Astrocyte (in vitro differentiated cells and primary cell): ENCODE data around the gene VSIG2. TPM values are rescaled to one million over a fixed set of nuclear protein-coding genes. Genes with fewer than 3 reads are reported as not detected.

Source experiments
- DNase-seq: peaks from one replicate; pipeline ENCODE4 v3.0.0-alpha.2; 2010; ENCODE audit warnings: low read depth
- FAIRE-seq: peaks from 2 replicates; lab custom pipeline; 2011; peaks lifted over from hg19 to GRCh38; lab: Jason Lieb, UNC
- H2AFZ ChIP-seq: 2 replicates; pipeline ENCODE4 v1.6.0; 2012; ENCODE audit warnings: low read depth, low read length, inconsistent platforms
- H3K27ac ChIP-seq: 2 replicates; pipeline ENCODE4 v1.5.1; 2011; ENCODE audit warnings: low read depth, low read length, inconsistent platforms
- H3K27me3 ChIP-seq: 2 replicates; pipeline ENCODE4 v1.6.0; 2011; ENCODE audit warnings: low read length, inconsistent platforms; ENCODE audit not compliant: insufficient read depth
- H3K36me3 ChIP-seq: 2 replicates; pipeline ENCODE4 v1.5.1; 2011; ENCODE audit warnings: low read length, inconsistent platforms; ENCODE audit not compliant: insufficient read depth
- H3K4me1 ChIP-seq: 2 replicates; pipeline ENCODE4 v1.5.1; 2011; ENCODE audit warnings: low read length, inconsistent platforms; ENCODE audit not compliant: insufficient read depth
- H3K4me2 ChIP-seq: 2 replicates; pipeline ENCODE4 v1.6.0; 2012; ENCODE audit warnings: low read length, inconsistent platforms
- H3K4me3 ChIP-seq: 2 replicates; pipeline ENCODE4 v1.5.1; 2011; ENCODE audit warnings: low read depth, mild to moderate bottlenecking, low read length, inconsistent platforms; ENCODE audit not compliant: insufficient read depth
- H3K79me2 ChIP-seq: 2 replicates; pipeline ENCODE4 v1.6.0; 2012; ENCODE audit warnings: mild to moderate bottlenecking, low read length, inconsistent platforms; ENCODE audit not compliant: insufficient read depth
- H3K9ac ChIP-seq: 2 replicates; pipeline ENCODE4 v1.6.0; 2012; ENCODE audit warnings: mild to moderate bottlenecking, low read length, inconsistent platforms
- H3K9me3 ChIP-seq: 2 replicates; pipeline ENCODE4 v1.5.1; 2012; ENCODE audit warnings: low read depth, mild to moderate bottlenecking, low read length, inconsistent platforms; ENCODE audit not compliant: insufficient read depth
- H4K20me1 ChIP-seq: 2 replicates; pipeline ENCODE4 v1.6.0; 2012; ENCODE audit warnings: low read length, inconsistent platforms; ENCODE audit not compliant: insufficient read depth
- H3K27ac Mint-ChIP-seq: one replicate; pipeline ENCODE4 v1.8.0; 2021; ENCODE audit warnings: mild to moderate bottlenecking, mixed read lengths; ENCODE audit not compliant: unreplicated experiment
- H3K27me3 Mint-ChIP-seq: one replicate; pipeline ENCODE4 v1.8.0; 2021; ENCODE audit warnings: low read depth, mixed read lengths; ENCODE audit not compliant: unreplicated experiment
- H3K36me3 Mint-ChIP-seq: one replicate; pipeline ENCODE4 v1.8.0; 2021; ENCODE audit warnings: low read depth, mixed read lengths; ENCODE audit not compliant: unreplicated experiment
- H3K4me1 Mint-ChIP-seq: one replicate; pipeline ENCODE4 v1.8.0; 2021; ENCODE audit warnings: low read depth, mixed read lengths; ENCODE audit not compliant: unreplicated experiment
- H3K4me3 Mint-ChIP-seq: one replicate; pipeline ENCODE4 v1.8.0; 2021; ENCODE audit warnings: mild to moderate bottlenecking, moderate library complexity, mixed read lengths; ENCODE audit not compliant: unreplicated experiment
- H3K9me3 Mint-ChIP-seq: one replicate; pipeline ENCODE4 v1.8.0; 2021; ENCODE audit warnings: mild to moderate bottlenecking, mixed read lengths; ENCODE audit not compliant: unreplicated experiment
- CTCF ChIP-seq: IDR thresholded peaks from 2 replicates; pipeline ENCODE4 v1.5.1; 2011; ENCODE audit warnings: low read depth, mild to moderate bottlenecking, inconsistent platforms, low read length, moderate library complexity; ENCODE audit not compliant: insufficient read depth
- EZH2 ChIP-seq: IDR thresholded peaks from 2 replicates; pipeline ENCODE4 v1.6.1; 2012; ENCODE audit warnings: mild to moderate bottlenecking, low read length, inconsistent platforms; ENCODE audit not compliant: insufficient read depth
- total RNA-seq: library from RNA; stranded (reverse); gene quantifications from 2 replicates; pipeline ENCODE4 v1.2.1, GENCODE V29; 2021

Gene VSIG2
- total RNA-seq, 1 donor from 2014 or later = 0.18 TPM

DNA sequence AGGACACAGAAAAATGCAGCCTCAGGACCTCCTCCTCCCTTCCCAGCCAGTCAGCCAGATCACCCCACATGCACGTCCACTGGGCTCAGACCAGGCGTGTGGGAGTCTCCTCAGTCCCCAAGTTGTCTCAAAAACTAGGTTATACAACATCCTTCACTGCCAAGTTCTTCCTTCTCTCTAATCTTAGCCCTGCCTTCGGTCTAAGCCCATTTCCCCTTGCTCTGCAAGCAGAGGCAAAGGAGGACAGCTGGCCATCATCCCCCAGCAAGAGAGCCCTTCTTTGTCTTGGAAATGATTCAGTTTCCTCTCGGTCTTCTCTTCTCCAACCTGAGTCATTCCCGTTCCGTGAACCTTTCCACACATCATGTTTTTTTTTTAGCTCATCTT is 26.3 kb downstream of the VSIG2 start:
- FAIRE-seq = no peak
- H3K36me3 Mint-ChIP-seq = no peaks in the 10 kb centered on the region
- no peaks in the 10 kb centered on the region for H3K9me3 ChIP-seq
- H3K27ac Mint-ChIP-seq = peak overlapping the region; percentile 81
- DNase-seq = peak; percentile 35
- peaks cover 34% of the 10 kb centered on the region for H3K4me1 Mint-ChIP-seq
- H3K27ac ChIP-seq = no peak overlapping the region
- no peak overlapping the region for H3K4me3 Mint-ChIP-seq
- no peaks in the 10 kb centered on the region for H3K36me3 ChIP-seq
- H4K20me1 ChIP-seq = no peaks in the 10 kb centered on the region
- H3K9me3 Mint-ChIP-seq = peaks cover 2% of the 10 kb centered on the region
- no peak overlapping the region for H3K4me3 ChIP-seq
- TF ChIP-seq CTCF = no peak
- no peak for TF ChIP-seq EZH2
- H3K4me2 ChIP-seq = peak overlapping the region; percentile 75
- H2AFZ ChIP-seq = peak overlapping the region; percentile 75
- H3K9ac ChIP-seq = peak overlapping the region; percentile 17
- H3K27me3 Mint-ChIP-seq = peaks cover 29% of the 10 kb centered on the region
- H3K4me1 ChIP-seq = peaks cover 13% of the 10 kb centered on the region
- H3K27me3 ChIP-seq = peaks cover 14% of the 10 kb centered on the region
- H3K79me2 ChIP-seq = no peaks in the 10 kb centered on the region

GRCh38 chr11:124724979-124725718 is 26.9 kb downstream of the VSIG2 start:
- no peak overlapping the region for H3K27ac ChIP-seq
- H3K4me1 ChIP-seq = peaks cover 13% of the 10 kb centered on the region
- H3K4me3 Mint-ChIP-seq = peak overlapping the region; percentile 5
- peaks cover 2% of the 10 kb centered on the region for H3K9me3 Mint-ChIP-seq
- H4K20me1 ChIP-seq = no peaks in the 10 kb centered on the region
- H3K27me3 ChIP-seq = peaks cover 17% of the 10 kb centered on the region
- no peak overlapping the region for H3K4me3 ChIP-seq
- no peaks in the 10 kb centered on the region for H3K9me3 ChIP-seq
- H2AFZ ChIP-seq = peak overlapping the region; percentile 75
- peak overlapping the region; percentile 17 for H3K9ac ChIP-seq
- no peaks in the 10 kb centered on the region for H3K36me3 ChIP-seq
- H3K27ac Mint-ChIP-seq = peak overlapping the region; percentile 81
- no peaks in the 10 kb centered on the region for H3K79me2 ChIP-seq
- no peak for TF ChIP-seq CTCF
- no peak for TF ChIP-seq EZH2
- peaks cover 35% of the 10 kb centered on the region for H3K4me1 Mint-ChIP-seq
- DNase-seq = no peak
- FAIRE-seq = no peak
- H3K27me3 Mint-ChIP-seq = peaks cover 29% of the 10 kb centered on the region
- H3K36me3 Mint-ChIP-seq = no peaks in the 10 kb centered on the region
- H3K4me2 ChIP-seq = peak overlapping the region; percentile 75

GRCh38 chr11:124722176-124722575 is 29.9 kb downstream of the VSIG2 start:
- H3K4me1 ChIP-seq = peaks cover 22% of the 10 kb centered on the region
- no peaks in the 10 kb centered on the region for H3K79me2 ChIP-seq
- peaks cover 5% of the 10 kb centered on the region for H3K9me3 Mint-ChIP-seq
- no peaks in the 10 kb centered on the region for H4K20me1 ChIP-seq
- H3K27ac Mint-ChIP-seq = peak overlapping the region; percentile 15
- no peaks in the 10 kb centered on the region for H3K9me3 ChIP-seq
- TF ChIP-seq CTCF (no peak), EZH2 (no peak)
- no peak overlapping the region for H2AFZ ChIP-seq
- H3K27me3 ChIP-seq = peaks cover 30% of the 10 kb centered on the region
- H3K4me1 Mint-ChIP-seq = peaks cover 38% of the 10 kb centered on the region
- peaks cover 45% of the 10 kb centered on the region for H3K27me3 Mint-ChIP-seq
- no peak overlapping the region for H3K4me3 Mint-ChIP-seq
- H3K4me2 ChIP-seq = no peak overlapping the region
- no peak overlapping the region for H3K27ac ChIP-seq
- DNase-seq (no peak), FAIRE-seq (no peak)
- H3K36me3 Mint-ChIP-seq = peaks cover 2% of the 10 kb centered on the region
- no peak overlapping the region for H3K4me3 ChIP-seq
- H3K36me3 ChIP-seq = no peaks in the 10 kb centered on the region
- no peak overlapping the region for H3K9ac ChIP-seq
